Endothelial cell (in vitro differentiated cells): Measurements from ENCODE around the gene ERGIC1. TPM values are rescaled to one million over a fixed set of nuclear protein-coding genes. Genes with fewer than 3 reads are reported as not detected.

Experiments
- DNase-seq: peaks from one replicate; pipeline ENCODE4 v3.0.0; 2021; ENCODE audit warnings: low spot score
- H3K27ac Mint-ChIP-seq: one replicate; pipeline ENCODE4 v1.8.0; 2021; ENCODE audit warnings: mixed read lengths, inconsistent platforms; ENCODE audit not compliant: unreplicated experiment
- H3K27me3 Mint-ChIP-seq: one replicate; pipeline ENCODE4 v1.8.0; 2021; ENCODE audit warnings: mild to moderate bottlenecking, moderate library complexity, mixed read lengths, inconsistent platforms; ENCODE audit not compliant: unreplicated experiment
- H3K36me3 Mint-ChIP-seq: one replicate; pipeline ENCODE4 v1.8.0; 2021; ENCODE audit warnings: mild to moderate bottlenecking, low read depth, mixed read lengths, inconsistent platforms; ENCODE audit not compliant: unreplicated experiment
- H3K4me1 Mint-ChIP-seq: one replicate; pipeline ENCODE4 v1.8.0; 2021; ENCODE audit warnings: mild to moderate bottlenecking, mixed read lengths, inconsistent platforms; ENCODE audit not compliant: unreplicated experiment
- H3K4me3 Mint-ChIP-seq: one replicate; pipeline ENCODE4 v1.8.0; 2021; ENCODE audit warnings: mild to moderate bottlenecking, mixed read lengths, inconsistent platforms; ENCODE audit not compliant: unreplicated experiment
- H3K9me3 Mint-ChIP-seq: one replicate; pipeline ENCODE4 v1.8.0; 2021; ENCODE audit warnings: mixed read lengths, inconsistent platforms; ENCODE audit not compliant: unreplicated experiment
- total RNA-seq: library from RNA; stranded (reverse); fragmentation: NEBNext Ultra II Directional; extraction: Animal tissue kit (Norgen Biotek cat#: 25700); gene quantifications from one replicate; pipeline ENCODE4 v1.2.1, GENCODE V29; 2021; ENCODE audit not compliant: unreplicated experiment
- TF ChIP-seq, protein P1 (sequence below): fragments of 200-600 bp; sonication (generic); IDR thresholded peaks from one replicate; pipeline ENCODE4 v1.5.0; 2021; ENCODE audit warnings: antibody characterized with exemption; ENCODE audit not compliant: unreplicated experiment

ERGIC1 gene
- total RNA-seq, 1 donor from 2014 or later = 67.1 TPM

DNA sequence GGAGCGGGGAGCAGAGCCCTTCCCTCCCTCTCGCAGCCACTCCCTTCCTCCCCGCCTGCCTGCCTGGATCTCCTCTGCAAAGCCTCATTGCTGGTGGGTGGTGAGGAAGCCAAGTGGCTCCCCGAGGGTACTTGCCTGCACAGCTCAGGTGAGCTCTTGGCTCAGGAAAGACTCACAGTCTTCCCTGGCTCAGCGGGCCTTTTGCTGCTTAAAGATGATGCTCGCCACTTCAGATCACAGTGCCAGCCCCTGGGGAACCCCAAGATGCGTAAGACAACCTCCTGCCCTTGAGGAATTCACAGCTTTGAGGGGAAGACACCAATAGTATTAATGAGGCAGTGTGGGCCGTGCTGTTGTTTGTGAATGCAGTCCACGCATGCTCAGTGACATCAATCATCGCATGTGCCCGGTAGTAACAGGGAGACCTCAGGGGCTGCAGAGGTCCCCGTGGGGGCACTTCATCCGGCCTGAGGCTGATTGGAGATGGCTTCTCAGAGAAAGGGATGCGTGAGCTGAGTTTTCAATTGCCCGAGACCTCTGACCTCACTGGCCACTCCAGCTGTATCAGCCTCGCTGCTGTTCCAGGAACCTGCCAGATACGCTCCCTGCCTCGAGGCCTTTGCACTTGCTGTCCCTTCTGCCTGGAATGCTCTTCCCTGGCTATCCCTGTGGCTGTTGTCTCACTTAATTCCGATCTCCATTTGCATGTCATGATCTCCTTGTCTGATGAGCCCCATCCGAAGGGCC, 36.8 kb downstream of the ERGIC1 start:
- no peak for DNase-seq
- Mint-ChIP-seq H3K27ac (no peak overlapping the region), H3K27me3 (peaks cover 2% of the 10 kb centered on the region), H3K36me3 (no peaks in the 10 kb centered on the region), H3K9me3 (no peaks in the 10 kb centered on the region), H3K4me3 (no peak overlapping the region), H3K4me1 (peaks cover 50% of the 10 kb centered on the region)
- TF ChIP-seq, protein P1, sequence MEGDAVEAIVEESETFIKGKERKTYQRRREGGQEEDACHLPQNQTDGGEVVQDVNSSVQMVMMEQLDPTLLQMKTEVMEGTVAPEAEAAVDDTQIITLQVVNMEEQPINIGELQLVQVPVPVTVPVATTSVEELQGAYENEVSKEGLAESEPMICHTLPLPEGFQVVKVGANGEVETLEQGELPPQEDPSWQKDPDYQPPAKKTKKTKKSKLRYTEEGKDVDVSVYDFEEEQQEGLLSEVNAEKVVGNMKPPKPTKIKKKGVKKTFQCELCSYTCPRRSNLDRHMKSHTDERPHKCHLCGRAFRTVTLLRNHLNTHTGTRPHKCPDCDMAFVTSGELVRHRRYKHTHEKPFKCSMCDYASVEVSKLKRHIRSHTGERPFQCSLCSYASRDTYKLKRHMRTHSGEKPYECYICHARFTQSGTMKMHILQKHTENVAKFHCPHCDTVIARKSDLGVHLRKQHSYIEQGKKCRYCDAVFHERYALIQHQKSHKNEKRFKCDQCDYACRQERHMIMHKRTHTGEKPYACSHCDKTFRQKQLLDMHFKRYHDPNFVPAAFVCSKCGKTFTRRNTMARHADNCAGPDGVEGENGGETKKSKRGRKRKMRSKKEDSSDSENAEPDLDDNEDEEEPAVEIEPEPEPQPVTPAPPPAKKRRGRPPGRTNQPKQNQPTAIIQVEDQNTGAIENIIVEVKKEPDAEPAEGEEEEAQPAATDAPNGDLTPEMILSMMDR = no peak

DNA sequence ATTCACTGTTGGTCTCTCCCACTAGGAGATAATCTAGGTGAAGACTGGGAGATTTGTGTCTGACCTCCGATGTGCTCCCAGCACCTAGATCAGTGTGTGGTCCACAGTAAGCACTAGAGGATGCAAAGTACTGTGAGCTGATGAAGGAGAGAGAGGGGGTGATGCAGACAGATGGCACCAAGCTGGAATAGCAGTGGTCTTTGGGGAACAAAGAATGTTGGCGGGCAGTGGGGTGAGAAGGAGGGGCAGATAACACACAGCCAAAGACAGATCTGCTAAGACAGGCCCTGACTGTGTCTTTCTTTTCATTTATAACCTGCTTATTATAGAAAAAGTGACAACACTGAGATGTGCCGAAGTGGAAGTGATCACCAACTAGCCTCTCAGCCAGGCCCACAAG, 37.5 kb downstream of the ERGIC1 start:
- no peak overlapping the region for H3K4me3 Mint-ChIP-seq
- DNase-seq = no peak
- no peaks in the 10 kb centered on the region for H3K27me3 Mint-ChIP-seq
- no peaks in the 10 kb centered on the region for H3K9me3 Mint-ChIP-seq
- H3K27ac Mint-ChIP-seq = no peak overlapping the region
- H3K4me1 Mint-ChIP-seq = peaks cover 52% of the 10 kb centered on the region
- no peaks in the 10 kb centered on the region for H3K36me3 Mint-ChIP-seq
- TF ChIP-seq, protein P1 = no peak

DNA sequence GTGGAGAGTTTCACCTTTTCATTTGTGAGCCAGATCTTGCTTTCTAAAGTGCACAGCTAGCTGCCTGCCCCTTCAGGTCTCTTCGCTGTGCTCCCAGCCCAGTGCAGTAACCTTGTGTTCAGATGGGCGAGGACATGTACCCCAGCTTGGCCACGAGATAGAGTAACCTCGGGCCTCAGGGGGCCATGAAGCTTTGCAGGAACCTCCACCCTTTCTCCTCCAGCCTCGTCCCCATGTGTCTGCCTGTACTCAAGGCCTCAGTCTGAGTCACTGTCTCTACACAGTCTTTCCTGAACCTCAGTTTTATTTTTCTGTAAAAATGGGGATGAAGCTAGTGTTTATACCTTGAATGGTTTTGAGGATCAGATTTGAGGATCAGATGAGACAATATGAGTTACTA, 37.9 kb downstream of the ERGIC1 start:
- no peaks in the 10 kb centered on the region for H3K9me3 Mint-ChIP-seq
- no peak for DNase-seq
- H3K36me3 Mint-ChIP-seq = no peaks in the 10 kb centered on the region
- H3K4me3 Mint-ChIP-seq = no peak overlapping the region
- TF ChIP-seq, protein P1 = no peak
- no peak overlapping the region for H3K27ac Mint-ChIP-seq
- H3K4me1 Mint-ChIP-seq = peaks cover 50% of the 10 kb centered on the region
- no peaks in the 10 kb centered on the region for H3K27me3 Mint-ChIP-seq

- H3K4me1 Mint-ChIP-seq = peaks cover 50% of the 10 kb centered on the region
- H3K36me3 Mint-ChIP-seq = no peaks in the 10 kb centered on the region
- peak; percentile 60 for DNase-seq
- peak overlapping the region; percentile 93 for H3K27ac Mint-ChIP-seq
- H3K27me3 Mint-ChIP-seq = no peaks in the 10 kb centered on the region
- TF ChIP-seq, protein P1 = no peak
- H3K4me3 Mint-ChIP-seq = peak overlapping the region; percentile 17
- H3K9me3 Mint-ChIP-seq = no peaks in the 10 kb centered on the region
Observed at GRCh38 chr5:172872997-172873491, 39.0 kb downstream of the ERGIC1 start.

GRCh38 chr5:172873513-172873912, 39.5 kb downstream of the ERGIC1 start:
- peak overlapping the region; percentile 61 for H3K27ac Mint-ChIP-seq
- H3K27me3 Mint-ChIP-seq = no peaks in the 10 kb centered on the region
- no peak for DNase-seq
- TF ChIP-seq, protein P1 = no peak
- H3K4me1 Mint-ChIP-seq = peaks cover 45% of the 10 kb centered on the region
- H3K36me3 Mint-ChIP-seq = no peaks in the 10 kb centered on the region
- no peak overlapping the region for H3K4me3 Mint-ChIP-seq
- no peaks in the 10 kb centered on the region for H3K9me3 Mint-ChIP-seq
